Measurements from ENCODE around the gene MUC2. TPM values are rescaled to one million over a fixed set of nuclear protein-coding genes. Genes with fewer than 3 reads are reported as not detected.

Gene MUC2
- not detected in 2 replicates for total RNA-seq

DNA sequence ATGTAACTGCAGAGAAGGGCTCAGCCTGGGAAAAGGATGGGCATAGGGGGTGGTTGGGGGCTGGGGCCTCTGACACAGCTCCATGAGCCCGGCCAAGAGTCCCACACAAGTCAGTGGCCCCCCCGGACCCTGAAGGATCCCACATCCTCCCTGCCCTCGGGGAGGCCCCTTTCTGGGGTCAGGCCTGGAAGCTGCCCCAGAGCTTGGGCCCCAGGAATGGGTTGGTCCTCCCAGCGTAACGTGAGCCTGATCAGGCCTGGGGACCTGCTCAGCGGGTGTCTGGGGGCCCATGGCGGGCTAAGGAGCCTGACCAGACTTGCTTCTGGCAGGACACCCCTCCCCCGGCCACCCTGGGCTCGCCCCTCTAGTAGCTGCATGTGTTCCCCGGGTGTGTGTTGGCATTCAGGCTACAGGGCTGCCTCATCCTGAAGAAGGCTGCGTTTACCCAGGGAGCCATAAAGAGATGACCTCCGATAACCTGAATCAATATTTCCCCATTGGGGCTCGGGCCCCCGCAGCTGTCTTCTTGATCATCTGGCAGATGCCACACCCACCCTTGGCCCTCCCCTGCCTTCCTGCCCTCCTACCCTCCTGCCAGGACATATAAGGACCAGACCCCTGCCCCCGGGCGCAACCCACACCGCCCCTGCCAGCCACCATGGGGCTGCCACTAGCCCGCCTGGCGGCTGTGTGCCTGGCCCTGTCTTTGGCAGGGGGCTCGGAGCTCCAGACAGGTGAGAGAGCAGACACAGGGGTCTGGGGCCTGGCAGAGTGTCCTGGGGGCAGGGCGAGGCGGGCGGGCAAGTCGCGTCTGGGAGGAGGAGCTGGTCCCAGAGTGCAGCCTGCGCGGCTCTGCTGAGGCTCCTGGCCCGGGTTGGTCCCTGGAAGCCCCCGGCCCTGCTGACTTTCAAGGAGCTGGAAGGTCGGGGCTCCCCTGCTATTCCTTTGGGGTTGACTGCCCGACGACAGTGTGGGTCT is at the start of gene MUC2:
TSS of gene MUC2 (plus strand) at position 631 of the 978 bp plus-strand sequence.

DNA sequence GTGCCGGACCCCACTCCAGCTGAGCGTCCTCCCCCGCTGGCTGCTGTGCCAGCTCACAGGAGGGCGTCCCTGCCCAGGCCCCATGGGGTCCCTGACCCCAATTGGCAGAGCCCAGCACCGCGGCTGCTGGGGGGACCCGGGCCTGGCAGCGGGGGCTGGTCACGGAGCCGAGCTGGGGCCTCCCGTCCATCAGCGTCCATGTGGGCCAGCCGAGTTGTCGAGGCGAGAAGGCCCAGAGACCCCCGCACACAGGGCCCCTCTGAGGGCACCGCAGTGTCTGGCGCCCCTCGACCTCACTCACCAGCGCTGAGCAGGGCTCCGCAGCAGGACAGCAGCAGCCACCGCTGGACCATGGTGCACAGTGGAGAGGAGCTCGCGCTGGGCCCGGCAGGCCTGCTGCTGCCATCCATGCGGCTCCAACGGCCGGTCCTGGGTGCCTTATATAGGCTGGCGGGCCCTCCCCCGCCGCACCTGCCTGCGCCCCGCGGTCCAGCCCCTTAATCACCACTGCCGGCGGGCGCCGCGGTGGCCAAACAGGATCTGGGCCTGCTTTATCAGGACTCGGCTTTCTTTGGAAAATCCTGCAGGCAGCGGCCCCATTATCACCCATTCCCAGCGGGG is 38.3 kb upstream of the MUC2 start, which contains the start of gene MUC6:
TSS of gene MUC6 (minus strand) at position 416 of the 621 bp plus-strand sequence. CDS start at position 353, 63 bp downstream.

Other genes starting within 250 kb of the MUC2 start
- 0.70 and 3.3 TPM in 2 replicates for gene CRACR2B, start 247.0 kb upstream of the MUC2 start, total RNA-seq
- 300 and 449 TPM in 2 replicates for gene CD151, start 241.9 kb upstream of the MUC2 start, total RNA-seq
- gene POLR2L, start 232.3 kb upstream of the MUC2 start, total RNA-seq = 144 and 256 TPM in 2 replicates
- gene TSPAN4, start 232.0 kb upstream of the MUC2 start, total RNA-seq = 282 and 332 TPM in 2 replicates
- 88.0 and 91.3 TPM in 2 replicates for gene CHID1, start 164.1 kb upstream of the MUC2 start, total RNA-seq
- gene AP2A2, start 149.0 kb upstream of the MUC2 start, total RNA-seq = 41.9 and 47.2 TPM in 2 replicates
- not detected in 2 replicates for gene MUC6, start 38.2 kb upstream of the MUC2 start, total RNA-seq
- not detected in 2 replicates for gene MUC5AC, start 83.1 kb downstream of the MUC2 start, total RNA-seq
- gene MUC5B, start 148.2 kb downstream of the MUC2 start, total RNA-seq = not detected in 2 replicates
- gene TOLLIP, start 234.8 kb downstream of the MUC2 start, total RNA-seq = 30.8 and 32.6 TPM in 2 replicates

Data from pericardium fibroblast (primary cell).